Activated CD4-positive, CD25-positive, alpha-beta regulatory T cell treated with anti-CD3 and anti-CD28 coated beads, Interleukin-2, amount 50 U/mL, for 16 hours (primary cell): ENCODE data around the gene GNS.
"Not testable (repeated sequence)": the region's sequence is repeated elsewhere in the genome, so short reads cannot be mapped to it uniquely, and the experiment has no call there.

ENCODE experiments used
- DNase-seq: peaks from one replicate; pipeline ENCODE4 v3.0.0-alpha.2; 2020; ENCODE audit warnings: low read depth, low spot score

GNS gene

DNA sequence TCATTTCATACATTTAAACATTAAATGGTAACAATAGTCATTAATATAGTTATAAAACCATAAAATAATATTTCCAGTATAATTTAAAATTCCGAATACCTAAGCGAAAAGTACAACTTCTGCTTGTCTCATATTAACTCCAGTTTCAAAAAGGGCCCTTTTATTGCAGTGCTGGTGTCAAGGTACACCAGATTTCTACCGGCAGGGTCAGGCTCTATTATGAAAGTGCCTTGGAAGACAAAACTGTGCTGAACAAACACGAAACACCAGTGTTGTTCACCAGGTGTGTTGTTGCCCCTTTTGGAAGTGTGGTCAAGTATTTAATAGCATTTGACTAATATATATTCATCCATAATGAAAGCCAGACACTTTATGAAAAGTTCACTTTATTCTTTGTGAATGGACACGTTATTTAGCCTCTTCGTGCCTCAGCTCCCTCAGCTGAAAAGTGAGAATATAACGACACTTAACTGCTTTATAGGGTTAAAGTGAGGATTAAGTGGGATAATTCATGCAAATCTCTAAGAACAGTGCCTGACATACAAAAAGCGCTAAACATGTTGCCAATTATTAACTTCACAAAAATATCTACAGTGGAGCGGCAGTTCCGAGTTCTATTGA is 20.3 kb upstream of the GNS start:
- DNase-seq = no peak

DNA sequence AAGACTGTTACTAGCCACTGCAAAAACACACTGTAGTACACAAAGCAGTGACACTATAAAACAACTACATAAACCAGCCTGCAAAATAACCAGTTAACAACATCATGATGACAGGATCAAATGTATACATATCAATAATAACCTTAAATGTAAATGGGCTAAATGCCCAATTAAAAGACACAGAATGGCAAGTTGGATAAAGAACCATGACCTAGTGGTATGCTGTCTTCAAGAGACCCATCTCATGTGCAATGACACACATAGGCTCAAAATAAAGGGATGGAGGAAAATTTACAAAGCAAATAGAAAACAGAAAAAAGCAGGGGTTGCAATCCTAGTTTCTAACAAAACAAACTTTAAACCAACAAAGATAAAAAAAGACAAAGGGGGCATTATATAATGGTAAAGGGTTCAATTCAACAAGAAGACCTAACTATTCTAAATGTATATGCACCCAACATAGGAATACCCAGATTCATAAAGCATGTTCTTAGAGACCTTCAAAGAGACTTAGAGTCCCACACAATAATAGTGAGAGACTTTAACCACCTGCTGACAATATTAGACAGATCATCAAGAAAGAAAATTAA is 16.0 kb upstream of the GNS start:
- DNase-seq = not testable (repeated sequence)

DNA sequence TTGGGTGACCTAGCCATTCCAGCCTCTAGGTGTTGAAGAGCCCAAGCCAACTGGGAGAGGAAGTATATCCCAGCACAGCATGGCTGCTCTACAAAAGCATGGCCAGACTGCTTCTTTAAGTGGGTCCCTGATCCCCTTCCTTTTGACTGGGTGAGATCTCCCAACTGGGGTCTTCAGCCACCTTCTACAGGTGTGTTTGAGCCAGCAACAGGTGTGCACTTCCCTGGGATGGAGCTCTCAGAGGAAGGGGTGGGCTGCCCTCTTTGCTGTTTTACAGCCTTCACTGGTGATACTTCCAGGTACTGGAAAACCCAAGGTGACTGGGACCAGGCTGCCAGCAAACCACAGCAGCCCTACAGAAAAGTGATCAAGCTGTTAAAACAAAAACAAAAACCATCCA is 14.2 kb upstream of the GNS start:
- no peak for DNase-seq

DNA sequence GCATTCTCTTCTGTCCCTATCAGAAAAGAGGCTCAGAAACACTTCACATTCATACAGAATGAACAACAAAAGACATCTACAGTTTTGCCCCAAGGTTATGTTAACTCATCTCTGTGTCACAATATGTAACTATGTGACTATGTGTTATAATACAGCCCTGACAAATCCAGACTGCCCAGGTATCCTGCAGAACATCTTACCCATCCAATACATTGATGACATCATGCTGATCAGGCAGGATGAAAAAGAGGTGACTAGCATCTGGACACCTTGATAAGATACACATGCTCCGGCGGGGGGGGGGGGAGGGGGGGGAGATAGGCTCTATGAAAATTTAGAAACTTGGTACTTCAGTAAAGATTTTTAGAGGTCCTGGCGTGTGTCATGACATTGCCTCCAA is 8.3 kb upstream of the GNS start:
- no peak for DNase-seq

DNA sequence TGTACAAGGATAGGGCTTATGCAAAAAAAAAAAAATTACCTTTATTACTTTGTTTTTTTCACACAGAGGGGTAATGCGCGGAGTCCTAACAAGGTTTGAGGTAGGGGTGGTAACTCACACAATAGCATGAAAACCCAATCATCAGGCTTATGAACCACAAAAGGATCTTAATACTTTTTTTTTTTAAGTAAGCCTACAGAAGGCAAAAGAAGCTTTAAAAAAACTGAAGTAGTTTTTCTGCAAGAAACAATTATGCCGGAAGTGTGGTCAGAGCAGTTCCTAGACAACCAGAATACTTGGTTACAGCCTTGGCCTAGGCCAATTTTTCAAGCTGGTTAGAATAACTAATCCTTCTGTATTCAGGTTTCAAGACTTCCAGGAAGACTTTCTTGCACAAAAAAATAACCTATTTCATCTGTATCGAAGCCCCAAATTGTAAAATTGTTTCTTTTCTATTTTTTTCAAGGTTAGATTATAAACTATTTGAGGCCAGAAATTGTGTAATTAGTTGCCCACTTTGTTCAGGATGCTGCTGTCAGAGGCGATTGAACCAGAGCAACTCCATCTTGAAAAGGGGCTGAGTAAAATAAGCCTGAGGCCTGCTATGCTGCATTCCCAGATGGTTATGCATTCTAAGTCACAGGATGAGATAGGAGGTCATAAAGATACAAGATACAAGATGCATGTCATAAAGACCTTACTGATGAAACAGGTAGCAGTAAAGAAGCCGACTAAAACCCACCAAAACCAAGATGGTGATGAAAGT is 1.8 kb upstream of the GNS start:
- DNase-seq = no peak

DNA sequence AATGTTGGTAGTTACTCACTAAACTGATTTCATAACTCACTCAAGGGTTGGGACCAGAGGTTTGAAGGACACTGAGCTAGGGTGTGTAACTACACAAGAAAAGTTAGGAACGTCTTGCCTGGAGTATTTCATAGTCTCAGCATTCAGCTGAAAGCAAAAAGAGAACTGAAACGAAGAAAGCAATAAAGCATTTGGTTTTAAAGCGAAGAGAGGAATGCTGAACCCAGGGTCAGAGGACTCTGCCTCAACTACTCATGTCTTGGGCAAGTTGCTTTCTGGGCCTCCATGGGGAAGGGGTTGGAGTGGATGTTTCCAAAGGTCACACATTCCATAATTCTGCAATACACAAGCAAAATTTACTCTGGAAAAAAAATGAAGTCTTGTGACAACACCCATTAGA is 1.4 kb downstream of the GNS start:
- DNase-seq = no peak

DNA sequence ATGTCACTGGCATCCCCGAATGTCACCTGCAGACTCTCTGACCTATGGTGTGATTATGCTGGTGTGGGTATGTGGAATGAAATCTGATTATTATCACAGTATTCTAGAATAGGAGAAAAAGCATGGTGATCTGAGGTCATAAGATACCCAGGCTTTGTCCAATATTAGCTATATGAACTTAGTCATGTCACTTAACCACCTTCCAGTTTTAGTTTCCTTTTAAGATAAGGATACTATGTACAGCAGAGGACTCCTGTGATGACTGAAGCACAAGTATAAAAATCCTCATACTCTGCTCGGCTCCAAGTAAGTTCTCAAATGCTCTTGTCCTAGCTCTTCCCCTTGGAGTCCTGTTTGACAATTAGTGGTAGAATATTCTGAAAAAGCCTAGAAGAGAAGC is 2.8 kb downstream of the GNS start:
- no peak for DNase-seq

DNA sequence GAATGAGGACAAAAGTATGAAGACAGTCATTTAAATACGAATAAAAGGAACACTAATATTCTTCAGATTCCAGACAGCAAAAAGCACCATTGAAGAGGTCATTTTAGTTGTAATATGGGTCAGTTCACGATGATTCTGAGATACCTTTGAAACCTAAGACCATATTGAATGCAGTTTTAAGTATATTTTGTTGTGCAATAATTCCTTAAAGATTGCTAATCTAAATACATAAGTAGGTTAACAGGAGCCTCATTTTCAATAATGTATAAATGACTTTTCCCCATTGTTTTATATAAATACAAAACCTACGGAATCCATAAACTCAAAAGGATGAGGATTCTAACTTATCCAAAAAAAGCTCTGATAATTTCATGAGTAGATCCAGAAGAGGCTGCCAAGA is 5.8 kb downstream of the GNS start:
- DNase-seq = no peak

DNA sequence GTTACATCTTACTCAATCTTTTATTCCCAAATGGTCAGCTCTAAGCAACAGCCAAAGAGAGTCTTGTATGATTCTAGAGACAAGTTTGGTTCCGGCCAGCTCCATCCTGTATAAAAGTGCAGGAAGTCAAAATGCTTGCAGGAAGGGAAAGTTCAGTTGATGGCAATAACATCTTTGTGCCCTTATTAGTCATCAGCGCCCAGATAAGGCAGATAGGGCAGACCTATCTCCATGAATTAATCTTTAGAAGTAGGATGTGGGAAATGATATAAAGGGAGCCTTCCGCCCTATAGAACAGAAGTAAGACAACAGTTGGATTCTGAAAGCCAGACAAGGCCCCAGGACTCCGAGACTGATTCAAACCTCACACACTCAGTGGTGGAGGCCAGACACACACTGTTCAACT is 6.4 kb downstream of the GNS start:
- no peak for DNase-seq

DNA sequence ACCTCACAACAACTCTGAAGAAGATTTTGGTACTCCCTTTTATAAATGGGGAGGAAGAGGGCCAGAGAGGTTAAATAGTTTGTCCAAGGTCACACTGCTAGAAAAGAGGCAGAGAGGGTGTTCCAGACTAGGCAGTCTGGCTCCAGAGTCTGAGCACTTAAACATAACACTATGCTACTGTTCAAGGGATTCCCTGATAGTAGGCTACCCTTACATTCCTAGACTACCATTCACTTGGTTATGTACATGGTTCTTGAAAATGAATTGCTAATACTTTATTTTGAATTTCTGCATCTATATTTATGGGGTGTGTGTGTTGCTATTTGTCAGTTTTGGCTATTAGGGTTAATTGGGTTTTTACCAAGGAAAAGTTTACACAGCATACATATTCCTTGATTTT is 7.2 kb downstream of the GNS start:
- DNase-seq = no peak

DNA sequence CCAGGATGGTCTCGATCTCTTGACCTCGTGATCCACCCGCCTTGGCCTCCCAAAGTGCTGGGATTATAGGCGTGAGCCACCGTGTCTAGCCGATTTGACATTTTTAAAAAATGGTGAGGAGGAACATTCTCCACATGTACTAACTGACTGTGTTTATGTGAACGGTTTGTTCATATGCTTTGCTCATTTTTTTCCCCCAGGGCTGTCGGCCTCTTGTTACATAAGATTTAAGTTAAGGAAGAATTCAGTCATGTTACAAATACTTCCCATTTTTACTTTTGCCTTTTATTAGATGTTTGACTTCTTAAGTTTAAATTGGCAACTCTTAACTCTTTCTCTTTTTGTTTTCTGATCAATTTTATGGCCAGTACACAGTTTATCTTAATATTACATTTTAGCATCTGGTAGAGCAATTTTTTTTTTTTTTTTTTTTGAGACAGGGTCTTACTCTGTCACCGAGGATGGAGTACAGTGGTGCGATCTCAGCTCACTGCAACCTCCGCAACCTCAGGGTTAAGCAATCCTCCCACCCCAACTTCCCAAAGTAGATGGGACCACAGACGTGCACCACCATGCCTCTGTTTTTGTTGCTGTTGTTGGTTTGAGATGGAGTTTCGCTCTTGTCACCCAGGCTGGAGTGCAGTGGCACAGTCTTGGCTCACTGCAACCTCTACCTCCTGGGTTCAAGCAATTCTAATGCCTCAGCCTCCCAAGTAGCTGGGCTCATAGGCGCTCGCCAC is 9.6 kb downstream of the GNS start:
- no peak for DNase-seq

DNA sequence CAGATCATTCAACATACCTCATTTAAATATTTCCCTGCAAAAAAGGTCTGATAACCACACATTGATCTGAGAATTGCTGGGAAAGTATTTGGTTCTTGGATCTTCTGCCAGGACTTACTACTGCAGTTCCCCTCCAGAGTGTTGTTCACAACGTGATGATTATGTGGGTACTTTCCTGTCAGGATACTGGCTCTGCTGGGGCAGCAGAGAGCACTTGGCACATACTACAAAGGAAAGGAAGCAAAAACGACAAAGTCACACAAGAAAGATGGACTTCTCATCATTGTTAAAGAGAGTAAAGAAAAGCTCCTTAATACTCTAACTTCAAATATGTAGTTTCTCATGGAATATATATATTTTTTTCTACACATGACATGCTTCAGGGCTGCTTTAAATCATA is 11.5 kb downstream of the GNS start:
- DNase-seq = no peak

DNA sequence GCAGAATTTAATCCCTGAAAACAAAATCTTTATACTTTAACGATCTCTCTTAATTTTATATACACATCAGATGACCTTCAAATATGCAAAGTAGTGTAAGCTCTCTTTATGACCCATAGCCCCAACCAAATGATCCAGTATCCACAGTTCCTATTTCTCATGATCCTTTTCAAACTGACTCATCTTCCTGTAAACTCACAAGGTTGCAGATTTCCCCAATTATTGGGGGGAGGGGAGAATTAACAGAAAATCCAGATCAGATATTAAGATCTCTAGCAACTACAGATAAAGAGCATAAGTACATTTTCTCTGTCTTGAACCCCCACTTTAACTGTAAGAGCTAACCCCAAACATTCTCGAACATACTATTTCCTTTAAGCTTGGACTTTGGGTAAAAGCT is 12.5 kb downstream of the GNS start:
- no peak for DNase-seq

DNA sequence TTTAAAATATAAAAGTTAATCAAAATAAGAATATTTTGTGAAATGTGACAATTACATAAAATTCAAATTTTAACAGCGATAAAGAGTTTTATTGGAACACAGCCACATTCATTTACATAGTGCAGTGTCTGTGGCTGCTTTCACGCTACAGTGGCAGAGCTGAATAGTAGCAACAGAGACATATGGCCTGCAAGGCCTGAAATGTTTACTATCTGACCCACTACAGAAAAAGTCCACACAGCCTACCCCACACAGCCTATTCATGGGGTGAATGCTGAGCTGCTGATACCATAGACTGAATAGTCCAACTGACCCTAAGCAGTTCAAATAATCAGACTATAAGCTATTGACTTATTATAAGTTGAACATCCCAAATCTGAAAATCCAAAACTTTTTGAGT is 13.2 kb downstream of the GNS start:
- DNase-seq = no peak

DNA sequence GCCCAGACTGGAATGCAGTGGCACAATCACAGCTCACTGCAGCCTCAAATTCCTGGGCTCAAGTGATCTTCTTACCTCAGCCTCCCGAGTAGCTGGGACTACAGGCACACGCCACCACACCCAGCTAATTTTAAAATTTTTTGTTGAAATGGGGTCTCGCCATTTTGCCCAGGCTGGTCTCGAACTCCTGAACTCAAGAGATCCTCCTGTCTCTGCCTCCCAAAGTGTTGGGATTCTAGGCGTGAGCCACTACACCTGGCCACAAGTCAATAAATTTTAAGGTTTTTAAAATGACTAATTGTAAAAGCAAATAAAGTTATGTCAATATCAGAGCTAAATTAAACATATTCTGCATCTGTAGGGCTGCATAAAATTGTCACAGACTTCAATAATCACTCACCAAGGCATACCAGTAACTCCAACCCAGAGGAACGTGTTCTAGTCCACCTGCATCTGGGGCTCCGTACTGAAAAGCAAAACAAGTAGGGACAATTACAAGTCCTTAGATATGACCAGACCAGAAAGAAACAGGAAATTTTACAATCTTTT is 13.9 kb downstream of the GNS start:
- no peak for DNase-seq

DNA sequence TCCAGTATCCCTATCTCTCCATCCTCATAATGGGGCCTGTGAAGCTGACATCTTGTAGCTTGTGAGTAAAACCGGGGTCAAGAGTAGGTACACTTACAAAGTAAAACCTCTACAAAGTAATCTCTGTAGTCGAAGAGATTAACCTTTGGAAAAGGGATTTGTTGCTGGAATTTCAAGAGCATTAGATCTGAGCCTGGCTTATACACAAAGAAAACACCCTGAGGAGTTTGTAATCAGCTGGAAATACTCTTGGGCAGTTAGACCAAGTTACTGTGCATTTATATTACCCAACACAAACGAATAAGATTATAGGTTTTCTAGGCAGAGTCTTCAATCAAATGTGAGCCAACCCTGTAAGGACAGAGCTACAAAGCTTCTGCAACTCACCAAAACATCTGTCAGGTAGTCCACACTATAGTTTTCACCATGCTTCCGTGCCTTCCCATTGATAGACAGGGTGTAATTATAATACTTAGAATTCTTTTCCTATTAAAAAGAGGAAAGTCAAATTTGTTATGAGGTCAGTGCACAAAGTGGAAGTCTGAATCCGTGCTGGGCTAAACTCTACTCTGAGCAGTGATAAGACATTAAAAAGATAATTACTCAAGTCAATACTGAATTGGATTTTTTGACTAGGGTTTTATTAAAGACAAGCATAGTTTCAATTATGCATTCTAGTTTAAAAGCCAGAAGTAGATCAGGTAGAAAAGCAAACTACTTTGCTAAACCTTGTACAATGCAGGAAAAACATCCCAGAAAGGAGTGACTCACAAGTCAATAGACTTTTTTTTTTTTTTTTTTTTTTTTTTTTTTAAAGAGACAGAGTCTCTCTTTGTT is 14.6 kb downstream of the GNS start:
- DNase-seq = no peak

DNA sequence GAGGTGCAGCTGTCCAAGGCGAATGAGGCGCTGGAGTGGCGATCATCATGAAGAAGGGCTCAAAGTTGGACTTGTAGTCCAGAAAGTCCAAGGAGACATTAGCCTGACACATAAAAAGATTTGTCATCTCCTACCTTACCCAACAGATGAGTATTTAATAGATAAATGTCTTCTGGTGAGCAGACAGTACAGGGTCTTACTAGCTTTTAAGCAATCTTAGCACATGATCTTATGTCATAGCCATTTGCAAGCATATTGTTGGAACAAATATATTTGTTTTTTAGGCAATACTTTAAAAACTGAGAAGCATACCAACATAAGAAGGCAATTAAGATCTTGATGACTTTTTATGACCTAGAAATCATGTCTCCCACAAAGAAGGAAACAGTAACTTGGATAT is 16.0 kb downstream of the GNS start:
- no peak for DNase-seq

DNA sequence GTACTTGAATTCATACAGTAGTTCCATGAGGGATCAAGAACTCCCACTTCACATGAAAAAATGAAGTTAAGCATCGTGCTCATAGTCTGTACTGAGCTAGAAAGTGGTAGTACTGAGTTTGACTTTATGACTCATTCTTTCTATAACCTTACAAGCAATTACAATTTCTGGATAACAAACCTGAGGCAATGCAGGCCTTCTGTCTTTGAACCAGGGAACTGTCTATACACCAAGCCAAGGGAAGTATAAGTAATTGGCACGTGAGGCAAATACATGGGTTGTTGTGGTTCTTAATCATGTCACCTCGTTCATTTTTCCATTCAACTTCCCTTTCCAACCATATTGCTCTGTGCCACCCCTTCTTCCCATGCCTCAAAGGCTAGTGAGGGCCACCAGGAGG is 16.8 kb downstream of the GNS start:
- no peak for DNase-seq

DNA sequence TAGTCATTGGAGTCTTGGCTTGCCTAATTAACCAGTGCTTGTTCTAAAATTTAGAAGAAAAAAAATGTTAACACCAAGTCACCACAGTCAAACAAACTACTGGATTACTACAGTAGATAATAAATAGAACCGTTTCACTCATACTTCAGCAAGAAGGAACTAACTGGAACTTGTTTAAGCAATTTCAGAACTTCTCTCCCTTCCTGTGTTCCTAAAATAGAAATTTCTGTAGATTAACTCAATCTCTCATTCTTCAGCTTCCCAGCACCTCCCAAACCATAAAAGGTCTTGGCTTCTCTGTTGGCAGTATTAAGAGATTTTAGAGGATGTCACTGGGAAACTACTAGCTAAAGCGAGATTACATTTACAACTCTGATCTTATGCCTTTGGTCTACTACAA is 18.6 kb downstream of the GNS start:
- DNase-seq = no peak

DNA sequence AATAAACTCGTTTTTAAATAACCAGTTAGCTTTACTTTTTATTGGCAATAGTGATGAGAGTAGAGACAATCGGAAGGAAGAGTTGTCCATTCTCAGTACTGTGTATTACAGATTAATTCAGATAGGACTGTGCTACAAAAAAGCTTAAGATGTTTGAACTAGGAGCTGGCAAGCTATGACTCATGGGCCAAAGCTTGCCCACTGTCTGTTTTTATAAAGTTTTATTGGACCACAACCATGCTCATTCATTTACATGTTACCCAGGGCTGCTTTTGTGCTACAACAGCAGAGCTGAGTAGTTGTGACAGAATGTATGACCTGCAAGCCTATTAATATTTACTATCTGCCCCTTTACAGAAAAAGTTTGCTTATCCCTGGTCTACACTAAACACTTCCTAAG is 19.4 kb downstream of the GNS start:
- no peak for DNase-seq

DNA sequence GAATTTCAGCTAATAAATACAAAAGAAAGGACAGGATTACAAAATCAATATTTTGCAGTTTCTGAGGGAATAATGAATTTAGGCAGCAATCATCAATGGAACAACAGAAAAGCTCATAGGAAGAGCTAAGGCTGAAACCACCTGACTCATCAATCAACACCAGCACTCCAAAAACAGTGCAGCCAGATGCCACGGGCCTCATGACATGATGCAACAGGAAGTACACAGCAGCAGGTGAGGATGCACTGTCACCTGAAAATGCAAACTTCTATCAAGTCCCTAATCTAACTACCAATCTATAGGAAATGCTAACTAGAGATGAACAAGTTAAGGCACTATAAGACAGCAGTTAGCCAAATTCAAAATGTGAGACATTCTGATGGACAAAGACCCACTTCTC is 21.7 kb downstream of the GNS start:
- DNase-seq = no peak
